ENCODE results near the gene SELL. TPM values are rescaled to one million over a fixed set of nuclear protein-coding genes. Genes with fewer than 3 reads are reported as not detected.
A peak's percentile ranks its signal among the peaks of the same experiment; 100 is the strongest.
"Not testable (repeated sequence)": the region's sequence is repeated elsewhere in the genome, so short reads cannot be mapped to it uniquely, and the experiment has no call there.

Gene SELL
- total and polyA plus RNA-seq, 5 experiments from 2014 or later = 549 to 2,162 (median 1,427) TPM

- Mint-ChIP-seq H3K36me3 (peaks cover 38 to 98% (median 88%) of the 10 kb centered on the region in 3 donors), H3K4me1 (peaks cover 52 to 99% (median 96%) of the 10 kb centered on the region in 4 donors), H3K27ac (peak overlapping the region in 9 of 10 donors; percentile 86 to 96 (median 91)), H3K9me3 (no peaks in the 10 kb centered on the region), H3K4me3 (peak overlapping the region in 9 of 10 donors; percentile 43 to 96 (median 76)), H3K27me3 (no peaks in the 10 kb centered on the region)
- no peak for DNase-seq
- ATAC-seq = no peak
- POLR2A ChIA-PET = interaction anchor here (1.0 to 3.0 kb wide), 4 partner anchors 10 to 98 kb away, joined by 3 to 12 read pairs (median 6); no protein-coding TSS in a partner anchor
Observed at GRCh38 chr1:169699707-169700106, 11.7 kb downstream of the SELL start.

GRCh38 chr1:169698976-169699375 lies 12.4 kb downstream of the SELL start:
- POLR2A ChIA-PET = interaction anchor here (1.0 to 3.0 kb wide), 4 partner anchors 11 to 97 kb away, joined by 3 to 12 read pairs (median 6); no protein-coding TSS in a partner anchor
- DNase-seq = no peak
- Mint-ChIP-seq H3K27ac (peak overlapping the region in 9 of 10 donors; percentile 86 to 96 (median 91)), H3K9me3 (no peaks in the 10 kb centered on the region), H3K36me3 (peaks cover 36 to 98% (median 85%) of the 10 kb centered on the region in 3 donors), H3K4me1 (peaks cover 58 to 99% (median 96%) of the 10 kb centered on the region in 4 donors), H3K27me3 (no peaks in the 10 kb centered on the region), H3K4me3 (peak overlapping the region; percentile 46 to 96 (median 73))
- no peak for ATAC-seq

GRCh38 chr1:169697755-169698154 lies 13.7 kb downstream of the SELL start:
- Mint-ChIP-seq H3K36me3 (peaks cover 29 to 89% (median 75%) of the 10 kb centered on the region in 3 donors), H3K27me3 (no peaks in the 10 kb centered on the region), H3K4me3 (peak overlapping the region in 7 of 10 donors; percentile 64 to 96 (median 79)), H3K27ac (peak overlapping the region in 9 of 10 donors; percentile 86 to 96 (median 91)), H3K4me1 (peaks cover 52 to 99% (median 93%) of the 10 kb centered on the region in 4 donors), H3K9me3 (no peaks in the 10 kb centered on the region)
- ATAC-seq (no peak), DNase-seq (no peak)
- POLR2A ChIA-PET = interaction anchor here (6.3 to 10.2 kb wide), 3 partner anchors 10 to 94 kb away, joined by 111 to 145 read pairs (median 139); no protein-coding TSS in a partner anchor

- H3K27ac Mint-ChIP-seq = peak overlapping the region in 6 of 10 donors; percentile 84 to 96 (median 88)
- POLR2A ChIA-PET = interaction anchor here (0.6 to 10.2 kb wide), 7 partner anchors 11 to 110 kb away, joined by 3 to 145 read pairs (median 3); partner anchors contain the start of genes F5 and METTL18
- DNase-seq (no peak), ATAC-seq (no peak)
- H3K4me3 Mint-ChIP-seq = peak overlapping the region in 9 of 10 donors; percentile 30 to 79 (median 71)
- H3K9me3 Mint-ChIP-seq = no peaks in the 10 kb centered on the region
- no peaks in the 10 kb centered on the region for H3K27me3 Mint-ChIP-seq
- H3K36me3 Mint-ChIP-seq = peaks cover 18 to 86% (median 68%) of the 10 kb centered on the region in 3 donors
- peaks cover 45 to 93% (median 85%) of the 10 kb centered on the region in 4 donors for H3K4me1 Mint-ChIP-seq
Observed at GRCh38 chr1:169696273-169697100, 14.9 kb downstream of the SELL start.

GRCh38 chr1:169694304-169695075 lies 16.9 kb downstream of the SELL start:
- Mint-ChIP-seq H3K9me3 (no peaks in the 10 kb centered on the region), H3K36me3 (peaks cover 23 to 82% (median 64%) of the 10 kb centered on the region in 3 donors), H3K27ac (peak overlapping the region in 4 of 10 donors; percentile 86 to 96 (median 94)), H3K27me3 (no peaks in the 10 kb centered on the region), H3K4me3 (peak overlapping the region; percentile 52 to 86 (median 66)), H3K4me1 (peaks cover 55 to 91% (median 67%) of the 10 kb centered on the region in 4 donors)
- ATAC-seq (peak; percentile 62 to 68), DNase-seq (peak in 9 of 10 donors; percentile 27 to 81 (median 66))
- POLR2A ChIA-PET = interaction anchor here (1.0 to 10.2 kb wide), 8 partner anchors 8 to 108 kb away, joined by 3 to 145 read pairs (median 14); partner anchors contain the start of genes F5 and SELL

GRCh38 chr1:169692756-169693460 lies 18.5 kb downstream of the SELL start:
- Mint-ChIP-seq H3K36me3 (peaks cover 23 to 66% (median 50%) of the 10 kb centered on the region in 3 donors), H3K9me3 (no peaks in the 10 kb centered on the region), H3K4me1 (peaks cover 45 to 75% (median 56%) of the 10 kb centered on the region in 4 donors), H3K4me3 (peak overlapping the region; percentile 59 to 86 (median 70)), H3K27ac (peak overlapping the region in 4 of 10 donors; percentile 86 to 96 (median 94)), H3K27me3 (no peaks in the 10 kb centered on the region)
- POLR2A ChIA-PET = interaction anchor here (0.5 to 10.2 kb wide), 24 partner anchors 9 to 1157 kb away, joined by 3 to 145 read pairs (median 4); partner anchors contain the start of genes METTL18 and SELL
- DNase-seq = peak in 6 of 10 donors; percentile 55 to 88 (median 73)
- peak; percentile 71 to 76 for ATAC-seq

- Mint-ChIP-seq H3K27me3 (no peaks in the 10 kb centered on the region), H3K4me3 (peak overlapping the region in 9 of 10 donors; percentile 3 to 79 (median 60)), H3K36me3 (peaks cover 16 to 44% (median 32%) of the 10 kb centered on the region in 3 donors), H3K4me1 (peaks cover 21 to 55% (median 39%) of the 10 kb centered on the region in 4 donors), H3K9me3 (no peaks in the 10 kb centered on the region), H3K27ac (peak overlapping the region in 1 of 10 donors; percentile 88)
- POLR2A ChIA-PET = interaction anchor here (0.7 to 10.2 kb wide), 6 partner anchors 11 to 88 kb away, joined by 3 to 111 read pairs (median 8); no protein-coding TSS in a partner anchor
- ATAC-seq = no peak
- no peak for DNase-seq
Observed at GRCh38 chr1:169690489-169690888, 20.9 kb downstream of the SELL start.

GRCh38 chr1:169689395-169689794 lies 22.0 kb downstream of the SELL start:
- no peak for DNase-seq
- Mint-ChIP-seq H3K9me3 (no peaks in the 10 kb centered on the region), H3K4me1 (peaks cover 10 to 44% (median 28%) of the 10 kb centered on the region in 4 donors), H3K4me3 (peak overlapping the region in 8 of 10 donors; percentile 3 to 66 (median 50)), H3K27ac (peak overlapping the region in 1 of 10 donors; percentile 80), H3K27me3 (no peaks in the 10 kb centered on the region), H3K36me3 (peaks cover 11 to 33% (median 24%) of the 10 kb centered on the region in 3 donors)
- ATAC-seq = no peak
- POLR2A ChIA-PET = interaction anchor here (0.7 to 10.2 kb wide), 7 partner anchors 10 to 87 kb away, joined by 3 to 111 read pairs (median 6); no protein-coding TSS in a partner anchor

- H3K27me3 Mint-ChIP-seq, ATAC-seq, H3K9me3 Mint-ChIP-seq, DNase-seq: not testable (repeated sequence)
- peak overlapping the region in 1 of 10 donors; percentile 91 for H3K27ac Mint-ChIP-seq
- POLR2A ChIA-PET = interaction anchor here (1.1 to 10.2 kb wide), 4 partner anchors 9 to 87 kb away, joined by 3 to 111 read pairs (median 5); no protein-coding TSS in a partner anchor
- peak overlapping the region in 4 of 10 donors; percentile 19 to 42 (median 25) for H3K4me3 Mint-ChIP-seq
- peaks cover 11 to 25% (median 17%) of the 10 kb centered on the region in 3 donors for H3K36me3 Mint-ChIP-seq
- peaks cover 0 to 33% (median 20%) of the 10 kb centered on the region in 4 donors for H3K4me1 Mint-ChIP-seq
Observed at GRCh38 chr1:169688377-169688776, 23.0 kb downstream of the SELL start.

- POLR2A ChIA-PET = interaction anchor here (8.0 kb wide), 1 partner anchor 9 kb away, joined by 111 read pairs; no protein-coding TSS in a partner anchor
- no peaks in the 10 kb centered on the region for H3K9me3 Mint-ChIP-seq
- H3K4me3 Mint-ChIP-seq = no peak overlapping the region
- no peaks in the 10 kb centered on the region for H3K36me3 Mint-ChIP-seq
- H3K27me3 Mint-ChIP-seq = no peaks in the 10 kb centered on the region
- peaks cover 21 to 39% (median 35%) of the 10 kb centered on the region in 4 donors for H3K4me1 Mint-ChIP-seq
- DNase-seq = no peak
- peak overlapping the region in 3 of 10 donors; percentile 60 to 87 (median 79) for H3K27ac Mint-ChIP-seq
- ATAC-seq = no peak
Observed at GRCh38 chr1:169683661-169684060, 27.8 kb downstream of the SELL start.

- H3K9me3 Mint-ChIP-seq, ATAC-seq, DNase-seq, H3K4me3 Mint-ChIP-seq, H3K36me3 Mint-ChIP-seq, H3K27me3 Mint-ChIP-seq: not testable (repeated sequence)
- H3K4me1 Mint-ChIP-seq = peaks cover 17 to 42% (median 36%) of the 10 kb centered on the region in 4 donors
- POLR2A ChIA-PET = interaction anchor here (1.0 to 8.0 kb wide), 4 partner anchors 10 to 54 kb away, joined by 3 to 111 read pairs (median 6); partner anchors contain the start of gene SELP
- peak overlapping the region in 3 of 10 donors; percentile 60 to 87 (median 79) for H3K27ac Mint-ChIP-seq
Observed at GRCh38 chr1:169683168-169683567, 28.3 kb downstream of the SELL start.
